ENCODE measurements around the gene WTAP. TPM values are rescaled to one million over a fixed set of nuclear protein-coding genes. Genes with fewer than 3 reads are reported as not detected.

Gene WTAP
- total and polyA plus RNA-seq, 2 of the 4 experiments (the other 2 are of a cell fraction) = 30.2 to 92.3 TPM

GRCh38 chr6:159754959-159755914, 27.9 kb downstream of the WTAP start:
- no peak overlapping the region for H3K18ac ChIP-seq (ENCODE audit: low read depth, low read length)
- intact Hi-C loops (cut with micrococcal nuclease) = no loop called here
- WGBS, 2 experiments (ENCODE audit: extremely low coverage in 2 of 2, insufficient read length in 1 of 2) = 79% methylated on average over 3 of the region's 15 CpGs; no CpG with 5 or more reads in 1 of the 2 experiments
- ChIA-PET POLR2A (ENCODE audit: unreplicated experiment) (interaction anchor here (1.0 kb wide), 1 partner anchor 28 kb away, joined by 3 read pairs; the partner anchor contains the start of gene WTAP), CTCF (no interaction called here)
- H4K8ac ChIP-seq (ENCODE audit: low read depth in 2 of 2, low read length in 2 of 2) = no peak overlapping the region
- H3K9me1 ChIP-seq (ENCODE audit: insufficient read depth, low read length) = peaks cover 10% of the 10 kb centered on the region
- no peak overlapping the region for H2BK20ac ChIP-seq (ENCODE audit: low read depth, low read length)
- ATAC-seq (ENCODE audit: low read depth) (no peak; the same call in 1 of the 2 replicates), DNase-seq (no peak)
- in situ Hi-C loops (cut with MboI; ENCODE audit: low sequenced_read_pairs) = no loop called here
- no peak overlapping the region for H2BK15ac ChIP-seq (ENCODE audit: low read depth, low read length)
- no peak overlapping the region for H4K91ac ChIP-seq (ENCODE audit: insufficient read depth, low read depth, low read length)
- peaks cover 4% of the 10 kb centered on the region for H3K4me1 ChIP-seq (ENCODE audit: control insufficient read depth, insufficient read depth, low read length)
- no peak overlapping the region for H2BK5ac ChIP-seq (ENCODE audit: low read depth, low read length, poor library complexity, severe bottlenecking)
- H2BK120ac ChIP-seq (ENCODE audit: low read depth, low read length) = no peak overlapping the region
- no peak overlapping the region for H2AK5ac ChIP-seq (ENCODE audit: low read depth, low read length)
- no TSS peak for BruUV-seq (replicated peaks)
- no peak overlapping the region for H3K23ac ChIP-seq (ENCODE audit: low read depth, low read length)
- H3K14ac ChIP-seq (replicated peaks; ENCODE audit: low read depth, low read length) = no peak overlapping the region
- H3K4me3 ChIP-seq (ENCODE audit: insufficient read depth, low read depth, low read length) = no peak overlapping the region
- no peaks in the 10 kb centered on the region for H3K9me3 ChIP-seq (ENCODE audit: control insufficient read depth, insufficient read depth, low read length)
- peaks cover 42% of the 10 kb centered on the region for H3K36me3 ChIP-seq (ENCODE audit: control insufficient read depth, insufficient read depth, low read length)
- dilution Hi-C loops (cut with HindIII; ENCODE audit: low sequenced_read_pairs, unreplicated experiment) = no loop called here
- no peak overlapping the region for H3K27ac ChIP-seq (ENCODE audit: insufficient read depth, low read length)
- H3K4me2 ChIP-seq (ENCODE audit: low read depth, low read length) = no peak overlapping the region
- no peak overlapping the region for H3K4ac ChIP-seq (ENCODE audit: low read depth, low read length)
- TF ChIP-seq ELK1 (IDR thresholded peaks at IDR 0.05; ENCODE audit: borderline replicate concordance, low read depth, low read length) = no peak
- no peak for TF ChIP-seq NFE2L2 (IDR thresholded peaks at IDR 0.05; ENCODE audit: low read depth, low read length)
- TF ChIP-seq MAFK (IDR thresholded peaks at IDR 0.05; ENCODE audit: low read depth, low read length) = no peak
- TF ChIP-seq CHD1 (IDR thresholded peaks at IDR 0.05; ENCODE audit: low read depth, low read length) = no peak
- no peak for TF ChIP-seq CTCF (conservative IDR thresholded peaks at IDR 0.05; ENCODE audit: low read depth, low read length)
- TF ChIP-seq FOS (IDR thresholded peaks at IDR 0.05; ENCODE audit: low read depth, low read length) = no peak
- no peak for TF ChIP-seq POLR2A (IDR thresholded peaks at IDR 0.05; ENCODE audit: low read depth, low read length)
- no peak for TF ChIP-seq BHLHE40 (IDR thresholded peaks at IDR 0.05; ENCODE audit: low read depth, low read length)
- no peak for TF ChIP-seq MAZ (IDR thresholded peaks at IDR 0.05; ENCODE audit: borderline replicate concordance, low read depth, low read length)
- TF ChIP-seq MXI1 (IDR thresholded peaks at IDR 0.05; ENCODE audit: borderline replicate concordance, low read depth, low read length) = no peak
- no peak for TF ChIP-seq RFX5 (IDR thresholded peaks at IDR 0.05; ENCODE audit: low read depth, low read length)
- no peak overlapping the region for H2AFZ ChIP-seq (replicated peaks; ENCODE audit: low read length, poor library complexity)
- H3K9ac ChIP-seq (ENCODE audit: low read depth, low read length) = no peak overlapping the region
- no peaks in the 10 kb centered on the region for H3K27me3 ChIP-seq (ENCODE audit: control insufficient read depth, insufficient read depth, low read length)
- H4K20me1 ChIP-seq (ENCODE audit: insufficient read depth, low read length) = peaks cover 16% of the 10 kb centered on the region
- H2AK9ac ChIP-seq (replicated peaks; ENCODE audit: low read depth, low read length, poor library complexity) = no peak overlapping the region
- H3K79me1 ChIP-seq (ENCODE audit: low read depth in 1 of 2, low read length in 2 of 2) = peaks cover 28 to 29% of the 10 kb centered on the region in 2 experiments
- no peak overlapping the region for H3K56ac ChIP-seq (ENCODE audit: extremely low read depth, insufficient read depth, low read length)
- H4K5ac ChIP-seq (ENCODE audit: low read depth, low read length) = no peak overlapping the region
